Stimulated activated naive CD8-positive, alpha-beta T cell treated with anti-CD3 and anti-CD28 coated beads, Interleukin-15, Interleukin-2, amounts not matched to agents 100 U/mL and 50 U/mL, for 24 hours (primary cell): ENCODE measurements around the gene CAMK2G.
A peak's percentile ranks its signal among the peaks of the same experiment; 100 is the strongest.

ENCODE experiments used
- ATAC-seq: fragments of 150-1000 bp; cut with Tn5 transposase; one replicate; pipeline ENCODE4 v1.10.0; 2021
- DNase-seq: peaks from one replicate; pipeline ENCODE4 v3.0.0; 2021

CAMK2G gene

DNA sequence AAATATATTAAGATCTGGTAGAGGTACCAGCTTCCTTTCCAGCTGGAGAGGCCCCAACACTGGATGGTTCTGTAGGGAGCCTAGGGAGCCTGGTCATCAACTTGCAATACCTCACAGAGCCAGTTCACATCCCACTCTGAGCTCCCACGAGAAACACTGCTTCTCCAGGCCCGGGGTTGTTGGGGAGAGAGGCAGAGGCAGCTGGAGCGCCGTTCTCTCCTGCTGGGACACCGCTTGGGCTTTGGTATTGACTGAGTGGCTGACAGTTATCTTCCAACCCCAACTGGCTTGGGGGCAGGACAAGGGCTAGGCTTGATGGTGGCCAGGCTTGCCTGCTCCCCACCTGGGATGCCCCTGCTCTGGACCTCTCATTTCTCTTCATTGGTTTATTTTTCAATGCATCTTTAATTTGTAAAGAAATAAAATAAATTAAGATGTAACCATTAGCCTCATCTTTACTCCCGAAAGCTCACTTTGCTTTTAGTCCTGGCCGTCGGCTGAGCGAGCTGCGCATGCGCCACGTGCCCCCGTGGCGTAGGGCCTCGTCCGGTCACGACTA is 102.6 kb downstream of the CAMK2G start:
- DNase-seq (peak; percentile 87), ATAC-seq (peak; percentile 2)

DNA sequence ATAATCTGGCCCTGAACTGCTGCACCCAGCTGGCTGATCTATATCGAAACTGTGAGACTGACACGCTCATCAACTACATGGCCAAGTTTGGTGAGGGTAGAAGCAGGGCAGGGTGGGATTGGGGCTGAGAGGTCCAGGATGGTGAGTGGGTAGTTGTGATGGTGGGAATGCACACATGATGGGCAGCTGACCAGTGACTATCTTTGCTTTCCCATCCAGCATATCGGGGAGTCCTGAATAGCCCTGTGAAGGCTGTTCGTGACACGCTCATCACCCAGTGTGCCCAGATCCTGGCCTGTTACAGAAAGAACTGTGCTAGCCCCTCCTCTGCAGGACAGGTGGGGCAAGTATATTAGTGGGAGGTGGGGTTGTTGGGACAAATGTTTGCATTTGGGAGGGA is 105.0 kb downstream of the CAMK2G start:
- DNase-seq: no peak
- ATAC-seq: no peak

- peak; percentile 52 for DNase-seq
These were observed 105.5 kb downstream of the CAMK2G start for GRCh38 chr10:73768881-73769280.

DNA sequence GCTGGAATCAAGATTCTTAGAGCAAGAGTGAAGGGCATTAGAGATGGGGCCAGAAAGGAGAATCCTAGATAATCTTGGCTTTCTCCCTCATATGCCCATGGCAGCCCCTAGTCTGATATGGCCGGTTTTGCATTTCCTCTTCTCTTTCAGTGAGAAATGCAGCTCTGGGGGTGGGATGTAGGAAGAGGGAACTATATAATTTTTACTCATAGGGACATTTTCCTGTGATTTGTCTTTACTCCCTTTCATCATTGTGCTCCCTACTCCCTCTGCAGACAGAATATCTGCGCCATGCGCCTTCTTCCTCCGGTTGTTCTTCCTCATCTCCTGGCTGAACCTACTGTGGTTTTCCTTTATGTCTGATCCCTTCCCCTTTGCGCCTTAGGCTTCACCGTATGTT is 109.3 kb downstream of the CAMK2G start:
- DNase-seq (no peak), ATAC-seq (no peak)

More at GRCh38 chr10:73768881-73769280, 105.5 kb downstream of the CAMK2G start:
- no peak for ATAC-seq

DNA sequence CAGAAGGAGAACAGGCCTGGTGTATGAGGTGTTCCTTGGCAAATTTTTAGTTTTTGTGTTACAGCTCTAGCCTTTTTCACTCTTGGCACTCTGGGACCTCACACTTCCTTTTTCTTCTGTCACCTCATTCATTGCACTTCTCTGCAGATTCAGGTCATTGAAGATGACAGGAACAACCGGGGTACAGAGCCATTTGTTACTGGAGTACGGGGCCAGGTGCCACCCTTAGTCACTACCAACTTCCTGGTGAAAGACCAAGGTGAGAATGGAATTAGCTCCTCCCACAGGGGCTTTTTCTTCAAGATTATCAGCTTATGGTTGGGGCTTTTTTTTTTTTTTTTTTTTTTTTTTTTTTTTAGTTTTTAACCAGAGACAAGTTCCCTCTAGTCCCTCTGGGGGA is 111.0 kb downstream of the CAMK2G start:
- ATAC-seq: no peak
- no peak for DNase-seq

GRCh38 chr10:73762915-73763314 is 111.4 kb downstream of the CAMK2G start:
- no peak for ATAC-seq
- no peak for DNase-seq
